Pons (tissue), 1 donor: ENCODE data around the gene RPS19.

Experiments used
- DNase-seq: peaks from one replicate; pipeline ENCODE4 v3.0.0-alpha.2; 2016; ENCODE audit warnings: low spot score

Gene RPS19

GRCh38 chr19:41879080-41879479 is 19.0 kb downstream of the RPS19 start:
- DNase-seq, result no peak

GRCh38 chr19:41879670-41880328 is 19.7 kb downstream of the RPS19 start:
- DNase-seq, result no peak

GRCh38 chr19:41880329-41880708 is 20.3 kb downstream of the RPS19 start:
- no peak for DNase-seq

GRCh38 chr19:41882568-41883462 is 22.8 kb downstream of the RPS19 start, which contains the start of gene ARHGEF1:
TSS of gene ARHGEF1 (plus strand) at chr19:41883184. CDS start at chr19:41888083, 4,899 bp downstream.
- DNase-seq, result no peak

- no peak for DNase-seq
These were observed 23.4 kb downstream of the RPS19 start for GRCh38 chr19:41883463-41883820.

- peak; percentile 95 for DNase-seq
These were observed 24.0 kb downstream of the RPS19 start for GRCh38 chr19:41883821-41884733.

- DNase-seq, result no peak
These were observed 27.0 kb downstream of the RPS19 start for GRCh38 chr19:41886761-41887710.

GRCh38 chr19:41887711-41888382 is 27.8 kb downstream of the RPS19 start:
- peak; percentile 84 for DNase-seq

- DNase-seq, result no peak
These were observed 28.9 kb downstream of the RPS19 start for GRCh38 chr19:41888926-41889325.

GRCh38 chr19:41889896-41890295 is 29.8 kb downstream of the RPS19 start:
- no peak for DNase-seq

- no peak for DNase-seq
These were observed 30.9 kb downstream of the RPS19 start for GRCh38 chr19:41890936-41891335.

GRCh38 chr19:41892173-41892902 is 32.3 kb downstream of the RPS19 start:
- no peak for DNase-seq

GRCh38 chr19:41893899-41894298 is 33.8 kb downstream of the RPS19 start:
- no peak for DNase-seq

- no peak for DNase-seq
These were observed 34.3 kb downstream of the RPS19 start for GRCh38 chr19:41894350-41894749.

GRCh38 chr19:41895745-41896580 is 35.9 kb downstream of the RPS19 start:
- DNase-seq, result no peak

GRCh38 chr19:41896581-41896942 is 36.5 kb downstream of the RPS19 start:
- no peak for DNase-seq

GRCh38 chr19:41897181-41897580 is 37.1 kb downstream of the RPS19 start:
- no peak for DNase-seq

- no peak for DNase-seq
These were observed 37.8 kb downstream of the RPS19 start for GRCh38 chr19:41897820-41898219.

- DNase-seq, result no peak
These were observed 38.2 kb downstream of the RPS19 start for GRCh38 chr19:41898235-41898634.
